Heart left ventricle (tissue), 16 donors: ENCODE results near the gene PSMD13. TPM values are rescaled to one million over a fixed set of nuclear protein-coding genes. Genes with fewer than 3 reads are reported as not detected.

Experiments used
- ATAC-seq, 4 donors: fragments of 200-7000 bp; cut with Tn5 transposase; one replicate each; pipeline ENCODE4 v1.9.1; 2020 to 2022; ENCODE audit warnings: moderate library complexity in 4 of 4, mild to moderate bottlenecking in 3 of 4, moderate number of reproducible peaks in 1 of 4
- DNase-seq, 5 donors: peaks; one replicate each; pipeline ENCODE4 v3.0.0-alpha.2; 2020
- H3K27ac ChIP-seq, 12 donors: fragments of 200-600 bp; sonication (generic) in 4 of 12; one replicate each; pipeline versions ENCODE4 v1.5.0 to v1.8.0; 2016 to 2022; ENCODE audit warnings: mild to moderate bottlenecking in 2 of 12
- H3K27me3 ChIP-seq, 9 donors: fragments of 200-600 bp; sonication (generic) in 2 of 9; one replicate each; pipeline versions ENCODE4 v1.5.1 to v1.8.0; 2016 to 2022; ENCODE audit warnings: mild to moderate bottlenecking in 3 of 9
- H3K36me3 ChIP-seq, 9 donors: fragments of 200-600 bp; sonication (generic) in 2 of 9; one replicate each; pipeline versions ENCODE4 v1.5.0 to v1.8.0; 2018 to 2022; ENCODE audit warnings: mild to moderate bottlenecking in 2 of 9
- H3K4me1 ChIP-seq, 12 donors: fragments of 200-600 bp; sonication (generic) in 4 of 12; one replicate each; pipeline versions ENCODE4 v1.5.0 to v1.8.0; 2016 to 2022; ENCODE audit warnings: mild to moderate bottlenecking in 3 of 12
- H3K4me3 ChIP-seq, 12 donors: fragments of 200-600 bp; sonication (generic) in 4 of 12; one replicate each; pipeline versions ENCODE4 v1.5.0 to v1.8.0; 2017 to 2022; ENCODE audit warnings: mild to moderate bottlenecking in 9 of 12, moderate library complexity in 4 of 12
- H3K9me3 ChIP-seq, 12 donors: fragments of 200-600 bp; sonication (generic) in 4 of 12; one replicate each; pipeline versions ENCODE4 v1.5.0 to v1.8.0; 2016 to 2022; ENCODE audit warnings: mild to moderate bottlenecking in 1 of 12
- CTCF ChIP-seq, 12 donors: fragments of 200-600 bp; sonication (generic) in 4 of 12; IDR thresholded peaks; one replicate each; pipeline versions ENCODE4 v1.5.0 to v1.8.0; 2018 to 2022; ENCODE audit warnings: antibody characterized with exemption in 12 of 12, mild to moderate bottlenecking in 5 of 12
- POLR2A ChIP-seq, 2 donors: fragments of 450-650 bp; IDR thresholded peaks; one replicate each; pipeline ENCODE4 v1.6.1; 2017; ENCODE audit warnings: antibody characterized with exemption in 2 of 2, mild to moderate bottlenecking in 2 of 2, moderate library complexity in 2 of 2
- WGBS, 4 donors: extraction: QIAGEN DNeasy Blood & Tissue Kit in 2 of 4; methylation state at CpG; one replicate each; pipeline versions ENCODE4 v1.1.5 to v1.1.7; 2013 to 2018; 5-methylcytosine and 5-hydroxymethylcytosine counted together
- intact Hi-C, 10 donors: fragments of 100-400 bp; cut with DNase I; formaldehyde crosslinking; loops; one replicate each; pipeline versions ENCODE4 v1.11.1 to v1.14.2; 2022
- polyA plus RNA-seq, 2 donors: library from polyadenylated mRNA; stranded (reverse); fragments of 200-250 nt; gene quantifications; one replicate each; pipeline ENCODE4 v1.2.3, GENCODE V29; 2013
- total RNA-seq, 9 donors: library from RNA; depleted of rRNA in 2 of 9; stranded (reverse); fragments of >200 nt in 2 of 9; fragmentation: NEBNext Ultra II Directional in 3 of 9; extraction: Animal tissue kit (Norgen Biotek cat#: 25700) in 3 of 9; gene quantifications; one replicate each; pipeline versions ENCODE4 v1.1.0 to v1.2.4, GENCODE V29; 2016 to 2023
- donor health status: ischemic (EF 13 %, LVEDD 7.1; RV severe dilation, severe dysfunction).
- donor health status: healthy with polysubstance abuse.
- donor health status: DM: no; HTN: yes; CAD: no.
- donor health status: DM: no; HTN: no; CAD: no.
- donor health status: ischemic (EF 25% LVEDD 6.9; RV normal size, moderate dysfunction).
- donor health status: ischemic (EF 25% LVEDD 5.7; RV mildly dilated, moderate dysfunction).
- donor health status: healthy.
- donor health status: DM: yes; HTN: yes; CAD: no.
- donor health status: ischemic (EF 35%, LVEDD 5.7; RV mildly dilated, moderate dysfunction).
- donor health status: nonischemic (EF 11% LVEDD 7.7; RV severe dilation, severe dysfunction).
- donor health status: DM: yes; HTN: yes; CAD: no.
- donor health status: PGD.
- donor health status: ischemic (EF 29% LVEDD 5.4; RV normal size, mild dysfunction).
- donor health status: nonischemic (EF 23%, LVEDD 6.1; RV moderate dilation, normal function).

Gene PSMD13
- total and polyA plus RNA-seq, 11 donors = 75.1 to 140 (median 89.5) TPM

- Histone ChIP-seq H3K36me3 (peaks cover 0 to 66% (median 63%) of the 10 kb centered on the region in 9 donors), H3K9me3 (no peaks in the 10 kb centered on the region), H3K4me1 (peaks cover 13 to 36% (median 26%) of the 10 kb centered on the region in 12 donors), H3K27me3 (no peaks in the 10 kb centered on the region), H3K27ac (no peak overlapping the region), H3K4me3 (no peak overlapping the region)
- no peak for DNase-seq
- no peak for ATAC-seq
- no peak for TF ChIP-seq POLR2A (IDR thresholded peaks at IDR 0.05)
- TF ChIP-seq CTCF (IDR thresholded peaks at IDR 0.05) = no peak
- 81 to 96% (median 92%) methylated on average over 2 to 5 of the region's 5 CpGs for WGBS, 4 donors
- intact Hi-C loops = loop anchor here in 2 of 10 donors (2.0 to 10.0 kb wide), 2 partner anchors 24 to 154 kb away; partner anchors contain the start of gene B4GALNT4 (in 1 of the 2)
Measured at GRCh38 chr11:210803-211180, 26.0 kb upstream of the PSMD13 start.

GRCh38 chr11:211295-211694 is 25.5 kb upstream of the PSMD13 start:
- intact Hi-C loops = loop anchor here in 2 of 10 donors (2.0 to 10.0 kb wide), 2 partner anchors 24 to 154 kb away; partner anchors contain the start of gene B4GALNT4 (in 1 of the 2)
- 65 to 80% (median 73%) methylated on average over 5 of the region's 5 CpGs for WGBS, 4 donors
- TF ChIP-seq POLR2A (IDR thresholded peaks at IDR 0.05) (no peak), CTCF (IDR thresholded peaks at IDR 0.05) (no peak)
- H3K27ac ChIP-seq = no peak overlapping the region
- no peak for ATAC-seq
- H3K27me3 ChIP-seq = no peaks in the 10 kb centered on the region
- peaks cover 8 to 31% (median 21%) of the 10 kb centered on the region in 12 donors for H3K4me1 ChIP-seq
- peaks cover 0 to 71% (median 68%) of the 10 kb centered on the region in 9 donors for H3K36me3 ChIP-seq
- H3K9me3 ChIP-seq = no peaks in the 10 kb centered on the region
- no peak overlapping the region for H3K4me3 ChIP-seq
- DNase-seq = no peak

GRCh38 chr11:211741-212140 is 25.0 kb upstream of the PSMD13 start:
- Histone ChIP-seq H3K4me3 (no peak overlapping the region), H3K9me3 (no peaks in the 10 kb centered on the region), H3K36me3 (peaks cover 0 to 76% (median 73%) of the 10 kb centered on the region in 9 donors), H3K4me1 (peaks cover 8 to 27% (median 18%) of the 10 kb centered on the region in 12 donors), H3K27ac (no peak overlapping the region), H3K27me3 (no peaks in the 10 kb centered on the region)
- DNase-seq = no peak
- intact Hi-C loops = loop anchor here in 2 of 10 donors (2.0 to 10.0 kb wide), 2 partner anchors 23 to 153 kb away; partner anchors contain the start of gene B4GALNT4 (in 1 of the 2)
- no peak for ATAC-seq
- TF ChIP-seq POLR2A (IDR thresholded peaks at IDR 0.05) (no peak), CTCF (IDR thresholded peaks at IDR 0.05) (no peak)
- 88 to 95% (median 93%) methylated on average over 9 of the region's 9 CpGs for WGBS, 4 donors

GRCh38 chr11:212150-213100 is 24.4 kb upstream of the PSMD13 start:
- Histone ChIP-seq H3K36me3 (peaks cover 0 to 77% (median 74%) of the 10 kb centered on the region in 9 donors), H3K27ac (no peak overlapping the region), H3K27me3 (no peaks in the 10 kb centered on the region), H3K9me3 (no peaks in the 10 kb centered on the region), H3K4me1 (peaks cover 8 to 24% (median 18%) of the 10 kb centered on the region in 12 donors), H3K4me3 (no peak overlapping the region)
- TF ChIP-seq CTCF (IDR thresholded peaks at IDR 0.05) (no peak), POLR2A (IDR thresholded peaks at IDR 0.05) (no peak)
- ATAC-seq (no peak), DNase-seq (no peak)
- intact Hi-C loops = loop anchor here in 1 of 10 donors (10.0 kb wide), 1 partner anchor 152 kb away; the partner anchor contains the start of gene B4GALNT4
- WGBS, 4 donors = 92 to 94% (median 93%) methylated on average over 9 to 17 of the region's 17 CpGs
